ENCODE measurements around the gene HOXD11. TPM values are rescaled to one million over a fixed set of nuclear protein-coding genes. Genes with fewer than 3 reads are reported as not detected.
A peak's percentile ranks its signal among the peaks of the same experiment; 100 is the strongest.

Gene HOXD11
- total RNA-seq, 1 experiment from 2014 or later = not detected

- TF ChIP-seq ZNF121 (CRISPR knock-in tag; IDR thresholded peaks at IDR 0.05) = no peak
- TF ChIP-seq, protein P1, sequence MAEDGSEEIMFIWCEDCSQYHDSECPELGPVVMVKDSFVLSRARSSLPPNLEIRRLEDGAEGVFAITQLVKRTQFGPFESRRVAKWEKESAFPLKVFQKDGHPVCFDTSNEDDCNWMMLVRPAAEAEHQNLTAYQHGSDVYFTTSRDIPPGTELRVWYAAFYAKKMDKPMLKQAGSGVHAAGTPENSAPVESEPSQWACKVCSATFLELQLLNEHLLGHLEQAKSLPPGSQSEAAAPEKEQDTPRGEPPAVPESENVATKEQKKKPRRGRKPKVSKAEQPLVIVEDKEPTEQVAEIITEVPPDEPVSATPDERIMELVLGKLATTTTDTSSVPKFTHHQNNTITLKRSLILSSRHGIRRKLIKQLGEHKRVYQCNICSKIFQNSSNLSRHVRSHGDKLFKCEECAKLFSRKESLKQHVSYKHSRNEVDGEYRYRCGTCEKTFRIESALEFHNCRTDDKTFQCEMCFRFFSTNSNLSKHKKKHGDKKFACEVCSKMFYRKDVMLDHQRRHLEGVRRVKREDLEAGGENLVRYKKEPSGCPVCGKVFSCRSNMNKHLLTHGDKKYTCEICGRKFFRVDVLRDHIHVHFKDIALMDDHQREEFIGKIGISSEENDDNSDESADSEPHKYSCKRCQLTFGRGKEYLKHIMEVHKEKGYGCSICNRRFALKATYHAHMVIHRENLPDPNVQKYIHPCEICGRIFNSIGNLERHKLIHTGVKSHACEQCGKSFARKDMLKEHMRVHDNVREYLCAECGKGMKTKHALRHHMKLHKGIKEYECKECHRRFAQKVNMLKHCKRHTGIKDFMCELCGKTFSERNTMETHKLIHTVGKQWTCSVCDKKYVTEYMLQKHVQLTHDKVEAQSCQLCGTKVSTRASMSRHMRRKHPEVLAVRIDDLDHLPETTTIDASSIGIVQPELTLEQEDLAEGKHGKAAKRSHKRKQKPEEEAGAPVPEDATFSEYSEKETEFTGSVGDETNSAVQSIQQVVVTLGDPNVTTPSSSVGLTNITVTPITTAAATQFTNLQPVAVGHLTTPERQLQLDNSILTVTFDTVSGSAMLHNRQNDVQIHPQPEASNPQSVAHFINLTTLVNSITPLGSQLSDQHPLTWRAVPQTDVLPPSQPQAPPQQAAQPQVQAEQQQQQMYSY (CRISPR knock-in tag; IDR thresholded peaks at IDR 0.05) = peak; percentile 43; the same call in 1 of the 2 replicates
- H3K4me3 Mint-ChIP-seq = peak overlapping the region; percentile 46
- peak; percentile 2 for ATAC-seq
- H3K4me1 Mint-ChIP-seq = peaks cover 56% of the 10 kb centered on the region
- H3K36me3 Mint-ChIP-seq = peaks cover 3% of the 10 kb centered on the region; the same call in 1 of the 2 replicates
- H3K27me3 Mint-ChIP-seq (ENCODE audit: low read depth) = peaks cover 98% of the 10 kb centered on the region
- DNase-seq (ENCODE audit: low spot score) = peak; percentile 65
- CTCF ChIA-PET = interaction anchor here (0.5 to 4.6 kb wide), 5 partner anchors 14 to 1370 kb away, joined by 3 to 56 read pairs (median 3); partner anchors contain the start of gene LNPK
- no peak overlapping the region for H3K27ac Mint-ChIP-seq
- POLR2A ChIA-PET = no interaction called here
- H3K9me3 Mint-ChIP-seq = no peaks in the 10 kb centered on the region
These were observed 24.0 kb upstream of the HOXD11 start for GRCh38 chr2:176082824-176083751.

GRCh38 chr2:176083796-176084261 lies 23.3 kb upstream of the HOXD11 start, which contains the start of gene EVX2:
Gene EVX2, minus strand, starts transcription at chr2:176083962. Its CDS starts 186 bp downstream, at chr2:176083776.
- TF ChIP-seq IRF2 (CRISPR knock-in tag; IDR thresholded peaks at IDR 0.05; ENCODE audit: borderline replicate concordance, low read depth) = no peak
- no peak for TF ChIP-seq ZBTB21 (CRISPR knock-in tag; IDR thresholded peaks at IDR 0.05; ENCODE audit: borderline replicate concordance)
- no peak for TF ChIP-seq FOXJ3 (CRISPR knock-in tag; IDR thresholded peaks at IDR 0.05; ENCODE audit: borderline replicate concordance)
- TF ChIP-seq OVOL2 (CRISPR knock-in tag; IDR thresholded peaks at IDR 0.05; ENCODE audit: borderline replicate concordance) = no peak
- TF ChIP-seq SMAD4 (CRISPR knock-in tag; IDR thresholded peaks at IDR 0.05) = no peak
- TF ChIP-seq AFF4 (CRISPR knock-in tag; IDR thresholded peaks at IDR 0.05; ENCODE audit: borderline replicate concordance) = no peak
- ATAC-seq (no peak), DNase-seq (ENCODE audit: low spot score) (no peak)
- ChIA-PET POLR2A (no interaction called here), CTCF (interaction anchor here (0.5 to 1.6 kb wide), 3 partner anchors 82 to 1369 kb away, joined by 3 to 4 read pairs (median 3); partner anchors contain the start of gene LNPK)
- H3K36me3 Mint-ChIP-seq = peaks cover 3% of the 10 kb centered on the region; the same call in 1 of the 2 replicates
- H3K4me3 Mint-ChIP-seq = peak within 1 kb of the TSS; percentile 53
- peaks cover 56% of the 10 kb centered on the region for H3K4me1 Mint-ChIP-seq
- peaks cover 98% of the 10 kb centered on the region for H3K27me3 Mint-ChIP-seq (ENCODE audit: low read depth)
- H3K27ac Mint-ChIP-seq = no peak within 1 kb of the TSS
- no peaks in the 10 kb centered on the region for H3K9me3 Mint-ChIP-seq

DNA sequence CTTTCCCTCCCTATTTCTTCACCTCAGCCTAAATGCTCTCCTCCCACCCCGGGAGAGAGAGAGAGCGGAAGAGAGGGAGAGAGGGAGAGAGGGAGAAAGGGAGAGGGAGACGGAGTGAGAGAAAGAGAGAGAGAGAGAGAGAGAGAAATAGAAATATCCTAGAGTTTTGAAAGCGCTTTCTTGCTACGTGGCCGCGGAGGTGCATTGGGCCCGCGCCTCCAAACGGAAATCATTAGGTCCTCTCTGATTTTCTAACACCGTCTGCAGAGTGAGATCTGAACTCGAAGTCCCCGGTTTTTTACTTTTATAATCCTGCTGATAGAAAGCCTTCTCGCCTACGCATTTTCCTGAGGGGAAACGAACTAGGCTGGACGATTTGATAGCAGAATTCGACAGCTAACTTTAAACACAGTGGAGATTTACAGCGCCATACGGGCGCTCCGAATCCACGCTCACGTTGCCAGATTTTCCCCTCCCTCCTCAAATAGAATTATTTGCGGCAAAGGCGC lies 22.4 kb upstream of the HOXD11 start:
- Mint-ChIP-seq H3K4me1 (peaks cover 49% of the 10 kb centered on the region), H3K36me3 (peaks cover 5% of the 10 kb centered on the region; the same call in 1 of the 2 replicates), H3K27me3 (ENCODE audit: low read depth) (peaks cover 98% of the 10 kb centered on the region), H3K4me3 (peak overlapping the region; percentile 53), H3K27ac (no peak overlapping the region), H3K9me3 (no peaks in the 10 kb centered on the region)
- ChIA-PET CTCF (interaction anchor here (1.0 to 1.6 kb wide), 7 partner anchors 9 to 400 kb away, joined by 3 to 27 read pairs (median 3); no protein-coding TSS in a partner anchor), POLR2A (interaction anchor here (0.6 to 0.7 kb wide), 4 partner anchors 13 to 810 kb away, joined by 3 to 4 read pairs (median 4); no protein-coding TSS in a partner anchor)
- DNase-seq (ENCODE audit: low spot score) = no peak
- no peak for ATAC-seq
- TF ChIP-seq USF1 (CRISPR knock-in tag; IDR thresholded peaks at IDR 0.05) (no peak), ZNF396 (CRISPR knock-in tag; IDR thresholded peaks at IDR 0.05; ENCODE audit: borderline replicate concordance) (no peak), ZNF512 (CRISPR knock-in tag; IDR thresholded peaks at IDR 0.05; ENCODE audit: borderline replicate concordance) (no peak), CTCF (IDR thresholded peaks at IDR 0.05) (no peak), ESRRA (CRISPR knock-in tag; IDR thresholded peaks at IDR 0.05; ENCODE audit: borderline replicate concordance) (no peak), ATF2 (CRISPR knock-in tag; IDR thresholded peaks at IDR 0.05; ENCODE audit: borderline replicate concordance, low read depth) (no peak)

Measured in WTC11 (cell line).